Measurements from ENCODE around the gene HMBS. TPM values are rescaled to one million over a fixed set of nuclear protein-coding genes. Genes with fewer than 3 reads are reported as not detected.

The HMBS gene
- total and polyA plus RNA-seq, 8 donors, result 3.8 to 25.0 (median 15.9) TPM; not detected in 1

GRCh38 chr11:119095066-119095880 lies 10.6 kb downstream of the HMBS start:
- Histone ChIP-seq H3K9me3 (no peaks in the 10 kb centered on the region), H3K27ac (peak overlapping the region; percentile 91 to 97 (median 94)), H3K4me3 (peak overlapping the region; percentile 84 to 90 (median 87)), H3K4me1 (peaks cover 22 to 49% (median 34%) of the 10 kb centered on the region in 4 donors), H3K36me3 (peaks cover 17 to 38% (median 24%) of the 10 kb centered on the region in 4 donors), H3K27me3 (no peaks in the 10 kb centered on the region)
- TF ChIP-seq EP300 (IDR thresholded peaks at IDR 0.05) (no peak), POLR2A (IDR thresholded peaks at IDR 0.05) (peak in 2 of 4 donors; percentile 73 to 97), POLR2AphosphoS5 (IDR thresholded peaks at IDR 0.05) (peak; percentile 73 to 99 (median 99)), CTCF (IDR thresholded peaks at IDR 0.05) (no peak)
- WGBS, 5 donors, result 0% methylated on average over 57 to 79 of the region's 79 CpGs
- intact Hi-C loops (cut with DNase I; ENCODE audit: low total_unique reads), result no loop called here
- DNase-seq, result peak; percentile 99 to 100

- Histone ChIP-seq H3K27me3 (no peaks in the 10 kb centered on the region), H3K9me3 (no peaks in the 10 kb centered on the region), H3K27ac (no peak overlapping the region), H3K4me1 (peaks cover 20 to 45% (median 36%) of the 10 kb centered on the region in 4 donors), H3K4me3 (no peak overlapping the region), H3K36me3 (peaks cover 17 to 29% (median 24%) of the 10 kb centered on the region in 4 donors)
- intact Hi-C loops (cut with DNase I; ENCODE audit: low total_unique reads), result no loop called here
- TF ChIP-seq CTCF (IDR thresholded peaks at IDR 0.05), result no peak
- no peak for TF ChIP-seq EP300 (IDR thresholded peaks at IDR 0.05)
- TF ChIP-seq POLR2AphosphoS5 (IDR thresholded peaks at IDR 0.05), result no peak
- no peak for TF ChIP-seq POLR2A (IDR thresholded peaks at IDR 0.05)
- DNase-seq, result no peak
- 70 to 78% (median 73%) methylated on average over 6 of the region's 6 CpGs for WGBS, 5 donors
Observed at GRCh38 chr11:119099711-119100110, 15.0 kb downstream of the HMBS start.

GRCh38 chr11:119100246-119100970 lies 15.7 kb downstream of the HMBS start:
- Histone ChIP-seq H3K9me3 (no peaks in the 10 kb centered on the region), H3K36me3 (peaks cover 17 to 29% (median 24%) of the 10 kb centered on the region in 4 donors), H3K27ac (peak overlapping the region in 4 of 5 donors; percentile 89 to 92 (median 91)), H3K4me1 (peaks cover 20 to 45% (median 36%) of the 10 kb centered on the region in 4 donors), H3K27me3 (no peaks in the 10 kb centered on the region), H3K4me3 (peak overlapping the region; percentile 76 to 92 (median 84))
- WGBS, 5 donors, result 29 to 43% (median 33%) methylated on average over 11 of the region's 11 CpGs
- peak in 1 of 2 donors; percentile 49 for DNase-seq
- intact Hi-C loops (cut with DNase I; ENCODE audit: low total_unique reads), result no loop called here
- TF ChIP-seq CTCF (IDR thresholded peaks at IDR 0.05), result peak in 1 of 7 experiments; percentile 29
- TF ChIP-seq POLR2A (IDR thresholded peaks at IDR 0.05), result no peak

GRCh38 chr11:119100994-119101758 lies 16.5 kb downstream of the HMBS start:
- intact Hi-C loops (cut with DNase I; ENCODE audit: low total_unique reads), result no loop called here
- Histone ChIP-seq H3K9me3 (no peaks in the 10 kb centered on the region), H3K4me3 (peak overlapping the region; percentile 76 to 92 (median 84)), H3K27me3 (no peaks in the 10 kb centered on the region), H3K27ac (peak overlapping the region; percentile 89 to 94 (median 92)), H3K4me1 (peaks cover 20 to 41% (median 31%) of the 10 kb centered on the region in 4 donors), H3K36me3 (peaks cover 17 to 27% (median 24%) of the 10 kb centered on the region in 4 donors)
- TF ChIP-seq POLR2A (IDR thresholded peaks at IDR 0.05) (no peak), EP300 (IDR thresholded peaks at IDR 0.05) (no peak)
- peak in 1 of 2 donors; percentile 34 for DNase-seq
- 1 to 2% (median 1%) methylated on average over 21 to 29 of the region's 29 CpGs for WGBS, 5 donors
